Glutamatergic neuron (in vitro differentiated cells): ENCODE results near the gene CIITA. TPM values are rescaled to one million over a fixed set of nuclear protein-coding genes. Genes with fewer than 3 reads are reported as not detected.

ENCODE experiments used
- DNase-seq: peaks from one replicate; pipeline ENCODE4 v3.0.0; 2022
- H3K27ac Mint-ChIP-seq: one replicate; pipeline ENCODE4 v1.8.0; 2020; ENCODE audit warnings: mild to moderate bottlenecking, mixed read lengths, inconsistent platforms; ENCODE audit not compliant: unreplicated experiment
- H3K27me3 Mint-ChIP-seq: one replicate; pipeline ENCODE4 v1.8.0; 2020; ENCODE audit warnings: mild to moderate bottlenecking, moderate library complexity, mixed read lengths, inconsistent platforms; ENCODE audit not compliant: unreplicated experiment
- H3K36me3 Mint-ChIP-seq: one replicate; pipeline ENCODE4 v1.8.0; 2020; ENCODE audit warnings: mild to moderate bottlenecking, mixed read lengths, inconsistent platforms; ENCODE audit not compliant: unreplicated experiment
- H3K4me1 Mint-ChIP-seq: one replicate; pipeline ENCODE4 v1.8.0; 2020; ENCODE audit warnings: mild to moderate bottlenecking, low read depth, mixed read lengths, inconsistent platforms; ENCODE audit not compliant: unreplicated experiment
- H3K4me3 Mint-ChIP-seq: one replicate; pipeline ENCODE4 v1.8.0; 2020; ENCODE audit warnings: mild to moderate bottlenecking, mixed read lengths, inconsistent platforms; ENCODE audit not compliant: unreplicated experiment
- H3K9me3 Mint-ChIP-seq: one replicate; pipeline ENCODE4 v1.8.0; 2020; ENCODE audit warnings: mild to moderate bottlenecking, moderate library complexity, mixed read lengths, inconsistent platforms; ENCODE audit not compliant: unreplicated experiment
- CTCF ChIP-seq: fragments of 200-600 bp; sonication (generic); IDR thresholded peaks from one replicate; pipeline ENCODE4 v1.5.0; 2021; ENCODE audit not compliant: partially characterized antibody, unreplicated experiment
- total RNA-seq: library from RNA; stranded (reverse); fragmentation: NEBNext Ultra II Directional; extraction: Animal tissue kit (Norgen Biotek cat#: 25700); gene quantifications from one replicate; pipeline ENCODE4 v1.2.1, GENCODE V29; 2021; ENCODE audit not compliant: unreplicated experiment

Gene CIITA
- total RNA-seq, 1 donor from 2014 or later, result 0.69 TPM

- Mint-ChIP-seq H3K36me3 (peaks cover 6% of the 10 kb centered on the region), H3K27ac (no peak overlapping the region), H3K4me1 (no peaks in the 10 kb centered on the region), H3K9me3 (peaks cover 10% of the 10 kb centered on the region), H3K4me3 (no peak overlapping the region), H3K27me3 (peaks cover 3% of the 10 kb centered on the region)
- no peak for DNase-seq
- no peak for TF ChIP-seq CTCF
Observed at GRCh38 chr16:10906482-10906881, 29.5 kb downstream of the CIITA start.

DNA sequence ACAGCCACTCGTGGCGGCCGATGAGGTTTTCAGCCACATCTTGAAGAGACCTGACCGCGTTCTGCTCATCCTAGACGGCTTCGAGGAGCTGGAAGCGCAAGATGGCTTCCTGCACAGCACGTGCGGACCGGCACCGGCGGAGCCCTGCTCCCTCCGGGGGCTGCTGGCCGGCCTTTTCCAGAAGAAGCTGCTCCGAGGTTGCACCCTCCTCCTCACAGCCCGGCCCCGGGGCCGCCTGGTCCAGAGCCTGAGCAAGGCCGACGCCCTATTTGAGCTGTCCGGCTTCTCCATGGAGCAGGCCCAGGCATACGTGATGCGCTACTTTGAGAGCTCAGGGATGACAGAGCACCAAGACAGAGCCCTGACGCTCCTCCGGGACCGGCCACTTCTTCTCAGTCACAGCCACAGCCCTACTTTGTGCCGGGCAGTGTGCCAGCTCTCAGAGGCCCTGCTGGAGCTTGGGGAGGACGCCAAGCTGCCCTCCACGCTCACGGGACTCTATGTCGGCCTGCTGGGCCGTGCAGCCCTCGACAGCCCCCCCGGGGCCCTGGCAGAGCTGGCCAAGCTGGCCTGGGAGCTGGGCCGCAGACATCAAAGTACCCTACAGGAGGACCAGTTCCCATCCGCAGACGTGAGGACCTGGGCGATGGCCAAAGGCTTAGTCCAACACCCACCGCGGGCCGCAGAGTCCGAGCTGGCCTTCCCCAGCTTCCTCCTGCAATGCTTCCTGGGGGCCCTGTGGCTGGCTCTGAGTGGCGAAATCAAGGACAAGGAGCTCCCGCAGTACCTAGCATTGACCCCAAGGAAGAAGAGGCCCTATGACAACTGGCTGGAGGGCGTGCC, 30.1 kb downstream of the CIITA start:
- DNase-seq, result no peak
- TF ChIP-seq CTCF, result no peak
- Mint-ChIP-seq H3K4me1 (no peaks in the 10 kb centered on the region), H3K4me3 (no peak overlapping the region), H3K27me3 (peaks cover 3% of the 10 kb centered on the region), H3K9me3 (peaks cover 10% of the 10 kb centered on the region), H3K36me3 (peaks cover 6% of the 10 kb centered on the region), H3K27ac (no peak overlapping the region)

GRCh38 chr16:10907757-10908045, 30.7 kb downstream of the CIITA start:
- Mint-ChIP-seq H3K27me3 (peaks cover 3% of the 10 kb centered on the region), H3K27ac (no peak overlapping the region), H3K4me1 (no peaks in the 10 kb centered on the region), H3K9me3 (peaks cover 8% of the 10 kb centered on the region), H3K36me3 (peaks cover 4% of the 10 kb centered on the region), H3K4me3 (no peak overlapping the region)
- TF ChIP-seq CTCF, result no peak
- DNase-seq, result no peak

DNA sequence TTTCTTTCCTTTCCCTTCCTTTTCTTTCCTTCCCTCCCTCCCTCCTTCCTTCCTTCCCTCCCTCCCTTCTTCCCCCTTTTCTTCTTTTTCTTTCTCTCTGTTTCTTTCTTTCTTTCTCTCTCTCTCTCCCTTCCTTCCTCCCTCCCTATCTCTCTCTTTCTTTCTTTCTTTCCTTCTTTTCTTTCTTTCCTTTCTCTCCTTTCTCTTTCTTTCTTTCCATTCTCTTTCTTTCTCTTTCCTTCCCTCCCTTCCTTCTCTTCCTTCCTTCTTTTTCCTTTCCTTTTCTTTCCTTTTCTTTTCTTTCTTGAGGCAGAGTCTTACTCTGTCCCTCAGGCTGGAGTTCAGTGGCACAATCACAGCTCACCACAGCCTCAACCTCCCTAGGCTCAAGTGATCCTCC, 34.3 kb downstream of the CIITA start:
- peaks cover 8% of the 10 kb centered on the region for H3K9me3 Mint-ChIP-seq
- H3K4me1 Mint-ChIP-seq, result no peaks in the 10 kb centered on the region
- no peaks in the 10 kb centered on the region for H3K36me3 Mint-ChIP-seq
- no peak for DNase-seq
- H3K27ac Mint-ChIP-seq, result no peak overlapping the region
- no peak for TF ChIP-seq CTCF
- peaks cover 2% of the 10 kb centered on the region for H3K27me3 Mint-ChIP-seq
- no peak overlapping the region for H3K4me3 Mint-ChIP-seq

- no peaks in the 10 kb centered on the region for H3K4me1 Mint-ChIP-seq
- DNase-seq, result no peak
- TF ChIP-seq CTCF, result no peak
- no peak overlapping the region for H3K27ac Mint-ChIP-seq
- peaks cover 2% of the 10 kb centered on the region for H3K27me3 Mint-ChIP-seq
- peaks cover 5% of the 10 kb centered on the region for H3K9me3 Mint-ChIP-seq
- no peak overlapping the region for H3K4me3 Mint-ChIP-seq
- no peaks in the 10 kb centered on the region for H3K36me3 Mint-ChIP-seq
Observed at GRCh38 chr16:10916534-10916933, 39.5 kb downstream of the CIITA start.
